ENCODE measurements around the gene KRT12.

KRT12 gene

GRCh38 chr17:40866838-40867237 lies at the start of gene KRT12:
KRT12 (minus strand) TSS chr17:40867223; CDS start chr17:40867186, 37 bp downstream.
- DNase-seq (ENCODE audit: low read depth in 2 of 2) = no peak

- no peak for DNase-seq (ENCODE audit: low read depth in 2 of 2)
Observed at GRCh38 chr17:40916366-40916765, 49.3 kb upstream of the KRT12 start.

GRCh38 chr17:40915721-40916256 lies 48.8 kb upstream of the KRT12 start:
- no peak for DNase-seq (ENCODE audit: low read depth in 2 of 2)

GRCh38 chr17:40915199-40915661 lies 48.2 kb upstream of the KRT12 start:
- no peak for DNase-seq (ENCODE audit: low read depth in 2 of 2)

GRCh38 chr17:40914075-40914855 lies 47.2 kb upstream of the KRT12 start:
- DNase-seq (ENCODE audit: low read depth in 2 of 2) = no peak

GRCh38 chr17:40912486-40913210 lies 45.6 kb upstream of the KRT12 start:
- no peak for DNase-seq (ENCODE audit: low read depth in 2 of 2)

- no peak for DNase-seq (ENCODE audit: low read depth in 2 of 2)
Observed at GRCh38 chr17:40910441-40910841, 43.4 kb upstream of the KRT12 start.

GRCh38 chr17:40909755-40910154 lies 42.7 kb upstream of the KRT12 start:
- no peak for DNase-seq (ENCODE audit: low read depth in 2 of 2)

GRCh38 chr17:40909351-40909750 lies 42.3 kb upstream of the KRT12 start:
- peak; percentile 8 to 35 for DNase-seq (ENCODE audit: low read depth in 2 of 2)

GRCh38 chr17:40906613-40907012 lies 39.6 kb upstream of the KRT12 start:
- no peak for DNase-seq (ENCODE audit: low read depth in 2 of 2)

GRCh38 chr17:40905370-40905769 lies 38.3 kb upstream of the KRT12 start:
- no peak for DNase-seq (ENCODE audit: low read depth in 2 of 2)

GRCh38 chr17:40903129-40903847 lies 36.3 kb upstream of the KRT12 start:
- DNase-seq (ENCODE audit: low read depth in 2 of 2) = no peak

- DNase-seq (ENCODE audit: low read depth in 2 of 2) = no peak
Observed at GRCh38 chr17:40902498-40902897, 35.5 kb upstream of the KRT12 start.

GRCh38 chr17:40901981-40902474 lies 35.0 kb upstream of the KRT12 start:
- DNase-seq (ENCODE audit: low read depth in 2 of 2) = no peak

- no peak for DNase-seq (ENCODE audit: low read depth in 2 of 2)
Observed at GRCh38 chr17:40900809-40901356, 33.9 kb upstream of the KRT12 start.

- DNase-seq (ENCODE audit: low read depth in 2 of 2) = no peak
Observed at GRCh38 chr17:40896916-40897455, 30.0 kb upstream of the KRT12 start.

- DNase-seq (ENCODE audit: low read depth in 2 of 2) = no peak
Observed at GRCh38 chr17:40895106-40895730, 28.2 kb upstream of the KRT12 start.

GRCh38 chr17:40888196-40888720 lies 21.2 kb upstream of the KRT12 start:
- no peak for DNase-seq (ENCODE audit: low read depth in 2 of 2)

GRCh38 chr17:40886090-40886489 lies 19.1 kb upstream of the KRT12 start:
- DNase-seq (ENCODE audit: low read depth in 2 of 2) = no peak

GRCh38 chr17:40884708-40885512 lies 17.9 kb upstream of the KRT12 start, which contains the start of gene KRT20:
KRT20 (minus strand) TSS chr17:40885242; CDS start chr17:40885185, 57 bp downstream.
- DNase-seq (ENCODE audit: low read depth in 2 of 2) = no peak

Measured in stimulated activated CD8-positive, alpha-beta memory T cell treated with anti-CD3 and anti-CD28 coated beads, Interleukin-2, amount 100 ng/mL, for 1 hour (primary cell).